Activated T-cell treated with anti-CD3 and anti-CD28 coated beads, Interleukin-2, amount 50 U/mL, for 4 hours (primary cell): ENCODE measurements around the gene DENND5B. TPM values are rescaled to one million over a fixed set of nuclear protein-coding genes. Genes with fewer than 3 reads are reported as not detected.
"Not testable (repeated sequence)": the region's sequence is repeated elsewhere in the genome, so short reads cannot be mapped to it uniquely, and the experiment has no call there.

ENCODE experiments used
- ATAC-seq, 2 donors: fragments of 200-7000 bp; cut with Tn5 transposase; one replicate each; pipeline ENCODE4 v1.10.0; 2021
- DNase-seq: peaks from one replicate; pipeline ENCODE4 v3.0.0-alpha.2; 2020
- H3K27me3 Mint-ChIP-seq: one replicate; pipeline ENCODE4 v1.8.0; 2021; ENCODE audit warnings: low read depth, mixed read lengths
- H3K36me3 Mint-ChIP-seq: one replicate; pipeline ENCODE4 v1.8.0; 2022; ENCODE audit warnings: mixed read lengths; ENCODE audit not compliant: insufficient read depth
- H3K4me1 Mint-ChIP-seq: one replicate; pipeline ENCODE4 v1.8.0; 2021; ENCODE audit warnings: low read depth, mixed read lengths
- H3K4me3 Mint-ChIP-seq: one replicate; pipeline ENCODE4 v1.8.0; 2021; ENCODE audit warnings: mild to moderate bottlenecking, moderate library complexity, mixed read lengths
- H3K9me3 Mint-ChIP-seq: one replicate; pipeline ENCODE4 v1.8.0; 2021; ENCODE audit warnings: mixed read lengths
- total RNA-seq, 3 donors: library from RNA; stranded (reverse); gene quantifications; one replicate each; pipeline ENCODE4 v1.2.1, GENCODE V29; 2021

Gene DENND5B
- total RNA-seq, 3 donors from 2014 or later, result 0.10 to 0.33 (median 0.29) TPM

- Mint-ChIP-seq H3K4me1 (peaks cover 3% of the 10 kb centered on the region), H3K4me3 (no peak overlapping the region), H3K9me3 (no peaks in the 10 kb centered on the region), H3K36me3 (no peaks in the 10 kb centered on the region), H3K27me3 (peaks cover 3% of the 10 kb centered on the region)
- ATAC-seq (no peak), DNase-seq (no peak)
Measured at GRCh38 chr12:31405021-31405420, 185.9 kb downstream of the DENND5B start.

- H3K27me3 Mint-ChIP-seq, H3K9me3 Mint-ChIP-seq, H3K4me3 Mint-ChIP-seq, H3K36me3 Mint-ChIP-seq, H3K4me1 Mint-ChIP-seq: not testable (repeated sequence)
- ATAC-seq, result peak; percentile 94 to 96
- peak; percentile 28 for DNase-seq
Measured at GRCh38 chr12:31403099-31403607, 187.8 kb downstream of the DENND5B start.

DNA sequence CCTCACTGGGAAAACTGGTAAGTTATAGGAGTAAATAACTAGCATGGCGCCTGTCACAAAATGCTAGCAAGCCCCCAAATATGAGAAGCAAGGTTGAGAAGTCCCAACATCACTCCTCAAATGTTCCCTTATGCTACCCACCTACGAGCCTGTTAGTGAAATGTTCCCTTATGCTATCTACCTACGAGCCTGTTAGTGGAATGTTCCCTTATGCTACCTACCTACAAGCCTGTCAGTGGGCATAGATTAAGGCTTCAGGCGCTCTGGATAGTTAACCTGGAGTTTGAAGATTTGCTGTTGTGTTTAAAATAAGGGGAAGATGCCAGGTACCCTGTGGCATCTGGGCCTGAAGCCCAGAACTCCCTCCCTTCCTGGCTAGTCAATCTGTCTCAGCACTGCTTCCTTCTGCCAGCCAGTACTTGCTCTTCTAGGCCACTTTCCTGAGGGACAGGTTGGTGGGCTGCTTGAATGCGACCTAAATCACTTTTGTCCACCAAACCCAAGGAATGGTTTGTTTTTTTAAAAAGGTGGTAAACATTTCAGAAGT is 197.9 kb downstream of the DENND5B start:
- Mint-ChIP-seq H3K4me3 (no peak overlapping the region), H3K27me3 (peaks cover 2% of the 10 kb centered on the region), H3K4me1 (no peaks in the 10 kb centered on the region), H3K9me3 (no peaks in the 10 kb centered on the region), H3K36me3 (no peaks in the 10 kb centered on the region)
- no peak for DNase-seq
- ATAC-seq, result no peak

DNA sequence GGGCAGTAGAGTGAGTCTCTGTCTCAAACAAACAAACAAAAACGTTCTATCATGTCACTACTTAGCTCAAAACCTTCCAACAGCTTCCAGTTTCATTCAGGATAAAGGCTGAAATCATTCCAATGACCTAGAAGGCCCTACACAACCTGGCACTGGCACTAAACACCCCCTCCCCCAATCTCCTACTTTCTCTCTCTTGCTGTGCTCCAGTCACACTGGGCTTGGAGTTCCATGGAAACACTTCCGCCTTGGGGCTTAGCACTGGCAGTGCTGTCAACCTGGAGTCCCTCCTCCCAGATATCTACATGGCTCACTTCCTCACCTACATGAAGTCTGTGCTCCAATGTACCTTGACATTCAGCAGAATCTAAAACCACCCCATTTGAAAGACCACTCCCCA is 199.9 kb downstream of the DENND5B start:
- DNase-seq, result no peak
- Mint-ChIP-seq H3K4me1 (no peaks in the 10 kb centered on the region), H3K4me3 (no peak overlapping the region), H3K9me3 (no peaks in the 10 kb centered on the region), H3K27me3 (peaks cover 4% of the 10 kb centered on the region), H3K36me3 (no peaks in the 10 kb centered on the region)
- no peak for ATAC-seq

DNA sequence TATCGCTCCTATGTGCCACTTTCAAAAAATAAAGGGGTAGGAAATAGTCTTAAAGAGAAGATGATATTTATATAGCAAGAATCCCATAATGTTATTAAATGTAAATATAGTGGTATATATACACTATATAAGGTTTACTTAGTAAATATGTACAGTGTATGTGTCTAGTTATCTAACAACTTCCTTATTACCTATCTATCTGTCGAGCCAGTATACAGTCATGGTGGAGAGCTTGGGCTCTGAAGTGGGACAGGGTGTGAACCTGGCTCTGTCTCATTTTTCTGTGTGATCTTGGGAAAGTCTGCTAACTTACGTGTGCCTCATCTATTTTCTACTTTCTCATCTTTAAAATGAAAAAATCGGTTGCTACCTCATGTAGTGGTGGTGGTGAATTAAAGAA is 202.2 kb downstream of the DENND5B start:
- no peaks in the 10 kb centered on the region for H3K9me3 Mint-ChIP-seq
- H3K36me3 Mint-ChIP-seq, result no peaks in the 10 kb centered on the region
- no peak for ATAC-seq

DNA sequence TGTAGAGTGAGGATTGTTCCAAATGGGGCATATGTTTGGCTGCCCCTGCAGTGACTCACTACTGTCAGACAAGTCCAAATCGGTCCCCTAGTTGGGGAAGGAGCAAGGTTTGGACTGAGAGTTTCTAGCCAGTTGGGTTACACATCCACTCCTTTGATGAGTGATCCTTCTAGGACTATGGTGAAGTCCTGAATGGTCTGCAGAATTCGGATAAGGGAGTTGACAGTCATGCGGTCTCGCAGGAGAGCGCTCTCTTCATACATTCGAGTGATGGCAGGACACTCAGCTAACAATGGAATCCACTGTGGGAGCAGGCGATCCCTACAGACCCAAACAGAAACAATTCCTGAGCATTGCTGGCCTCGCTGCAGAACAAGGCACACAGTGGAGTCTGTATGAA is 203.5 kb downstream of the DENND5B start:
- no peaks in the 10 kb centered on the region for H3K4me1 Mint-ChIP-seq
- no peak overlapping the region for H3K4me3 Mint-ChIP-seq
- H3K9me3 Mint-ChIP-seq, result no peaks in the 10 kb centered on the region
- ATAC-seq (no peak), DNase-seq (no peak)
- H3K36me3 Mint-ChIP-seq, result no peaks in the 10 kb centered on the region
- H3K27me3 Mint-ChIP-seq, result peaks cover 6% of the 10 kb centered on the region

More for the DNA sequence above, 202.2 kb downstream of the DENND5B start:
- DNase-seq, result no peak
- Mint-ChIP-seq H3K4me1 (no peaks in the 10 kb centered on the region), H3K27me3 (peaks cover 6% of the 10 kb centered on the region), H3K4me3 (no peak overlapping the region)

DNA sequence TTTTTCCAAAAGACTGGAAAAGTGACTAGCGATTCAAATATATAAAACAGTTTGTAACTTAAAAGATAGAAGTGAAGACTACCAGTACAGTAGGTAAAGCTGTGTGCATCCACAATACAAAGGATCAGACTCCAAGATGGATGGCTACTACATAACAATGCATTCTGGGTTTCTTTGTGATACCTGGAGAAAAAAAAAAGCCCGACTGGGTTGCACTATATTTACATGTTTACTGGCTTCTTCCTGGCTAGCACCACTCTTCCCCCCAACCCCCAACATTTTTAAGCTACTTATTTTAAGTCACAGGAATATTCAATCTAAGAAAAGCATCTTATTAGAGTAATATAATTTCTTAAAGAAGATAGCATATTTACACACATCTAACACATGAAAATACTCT is 203.9 kb downstream of the DENND5B start:
- ATAC-seq (no peak), DNase-seq (no peak)
- Mint-ChIP-seq H3K9me3 (no peaks in the 10 kb centered on the region), H3K27me3 (peaks cover 6% of the 10 kb centered on the region), H3K36me3 (no peaks in the 10 kb centered on the region), H3K4me1 (no peaks in the 10 kb centered on the region), H3K4me3 (no peak overlapping the region)

- no peak for ATAC-seq
- no peak for DNase-seq
- no peaks in the 10 kb centered on the region for H3K36me3 Mint-ChIP-seq
- no peaks in the 10 kb centered on the region for H3K4me1 Mint-ChIP-seq
- H3K9me3 Mint-ChIP-seq, result no peaks in the 10 kb centered on the region
- no peak overlapping the region for H3K4me3 Mint-ChIP-seq
- H3K27me3 Mint-ChIP-seq, result peaks cover 6% of the 10 kb centered on the region
Measured at GRCh38 chr12:31386364-31386777, 204.6 kb downstream of the DENND5B start.

DNA sequence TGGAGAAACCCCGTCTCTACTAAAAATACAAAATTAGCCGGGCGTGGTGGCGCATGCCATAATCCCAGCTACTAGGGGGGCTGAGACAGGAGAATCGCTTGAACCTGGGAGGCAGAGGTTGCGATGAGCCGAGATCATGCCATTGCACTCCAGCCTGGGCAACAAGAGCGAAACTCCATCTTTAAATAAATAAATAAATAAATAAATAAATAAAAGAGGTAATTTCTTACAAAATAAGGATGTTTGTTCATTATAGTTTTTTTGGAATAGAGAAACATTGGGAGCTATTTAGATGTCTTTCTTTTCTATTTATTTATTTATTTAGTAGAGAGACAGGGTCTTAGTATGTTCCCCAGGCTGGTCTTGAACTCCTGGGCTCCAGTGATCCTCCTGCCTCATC is 213.7 kb downstream of the DENND5B start:
- H3K4me3 Mint-ChIP-seq, H3K4me1 Mint-ChIP-seq, DNase-seq, H3K36me3 Mint-ChIP-seq, H3K9me3 Mint-ChIP-seq, ATAC-seq, H3K27me3 Mint-ChIP-seq: not testable (repeated sequence)

DNA sequence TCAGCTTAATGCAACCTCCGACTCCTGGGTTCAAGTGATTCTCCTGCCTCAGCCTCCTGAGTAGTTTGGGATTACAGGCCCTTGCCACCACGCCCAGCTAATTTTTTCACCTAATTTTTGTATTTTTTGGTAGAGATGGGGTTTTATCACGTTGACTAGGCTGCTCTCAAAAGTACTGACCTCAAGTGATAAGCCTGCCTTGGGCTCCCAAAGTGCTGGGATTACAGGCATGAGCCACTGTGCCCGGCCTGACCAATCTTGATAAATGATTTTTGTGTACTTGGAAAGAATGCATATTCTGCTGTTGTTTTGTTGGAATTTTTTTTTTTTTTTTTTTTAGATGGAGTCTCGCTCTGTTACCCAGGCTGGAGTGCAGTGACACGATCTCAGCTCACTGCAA is 215.5 kb downstream of the DENND5B start:
- H3K4me3 Mint-ChIP-seq, DNase-seq, H3K27me3 Mint-ChIP-seq, ATAC-seq, H3K4me1 Mint-ChIP-seq, H3K9me3 Mint-ChIP-seq, H3K36me3 Mint-ChIP-seq: not testable (repeated sequence)

GRCh38 chr12:31371256-31371620 is 219.7 kb downstream of the DENND5B start:
- no peaks in the 10 kb centered on the region for H3K36me3 Mint-ChIP-seq
- H3K27me3 Mint-ChIP-seq, result no peaks in the 10 kb centered on the region
- no peaks in the 10 kb centered on the region for H3K9me3 Mint-ChIP-seq
- DNase-seq, result no peak
- no peaks in the 10 kb centered on the region for H3K4me1 Mint-ChIP-seq
- H3K4me3 Mint-ChIP-seq, result no peak overlapping the region
- no peak for ATAC-seq

GRCh38 chr12:31370531-31371255 is 220.2 kb downstream of the DENND5B start:
- no peaks in the 10 kb centered on the region for H3K4me1 Mint-ChIP-seq
- no peak overlapping the region for H3K4me3 Mint-ChIP-seq
- ATAC-seq, result no peak

GRCh38 chr12:31369712-31370521 is 221.0 kb downstream of the DENND5B start:
- ATAC-seq (no peak), DNase-seq (no peak)
- no peaks in the 10 kb centered on the region for H3K9me3 Mint-ChIP-seq
- no peaks in the 10 kb centered on the region for H3K36me3 Mint-ChIP-seq
- H3K27me3 Mint-ChIP-seq, result no peaks in the 10 kb centered on the region
- H3K4me3 Mint-ChIP-seq, result no peak overlapping the region
- no peaks in the 10 kb centered on the region for H3K4me1 Mint-ChIP-seq

More at GRCh38 chr12:31370531-31371255, 220.2 kb downstream of the DENND5B start:
- no peak for DNase-seq
- H3K36me3 Mint-ChIP-seq, result no peaks in the 10 kb centered on the region
- no peaks in the 10 kb centered on the region for H3K9me3 Mint-ChIP-seq
- H3K27me3 Mint-ChIP-seq, result no peaks in the 10 kb centered on the region

- Mint-ChIP-seq H3K4me3 (no peak overlapping the region), H3K4me1 (no peaks in the 10 kb centered on the region)
Measured at GRCh38 chr12:31368666-31369361, 222.1 kb downstream of the DENND5B start.

More at GRCh38 chr12:31368666-31369361, 222.1 kb downstream of the DENND5B start:
- DNase-seq, result no peak
- no peaks in the 10 kb centered on the region for H3K9me3 Mint-ChIP-seq
- no peak for ATAC-seq
- H3K27me3 Mint-ChIP-seq, result no peaks in the 10 kb centered on the region
- H3K36me3 Mint-ChIP-seq, result no peaks in the 10 kb centered on the region
